ENCODE data around the gene KIAA0232. TPM values are rescaled to one million over a fixed set of nuclear protein-coding genes. Genes with fewer than 3 reads are reported as not detected.

The KIAA0232 gene
- total and polyA plus RNA-seq, 12 donors: 7.3 to 45.2 (median 27.4) TPM

DNA sequence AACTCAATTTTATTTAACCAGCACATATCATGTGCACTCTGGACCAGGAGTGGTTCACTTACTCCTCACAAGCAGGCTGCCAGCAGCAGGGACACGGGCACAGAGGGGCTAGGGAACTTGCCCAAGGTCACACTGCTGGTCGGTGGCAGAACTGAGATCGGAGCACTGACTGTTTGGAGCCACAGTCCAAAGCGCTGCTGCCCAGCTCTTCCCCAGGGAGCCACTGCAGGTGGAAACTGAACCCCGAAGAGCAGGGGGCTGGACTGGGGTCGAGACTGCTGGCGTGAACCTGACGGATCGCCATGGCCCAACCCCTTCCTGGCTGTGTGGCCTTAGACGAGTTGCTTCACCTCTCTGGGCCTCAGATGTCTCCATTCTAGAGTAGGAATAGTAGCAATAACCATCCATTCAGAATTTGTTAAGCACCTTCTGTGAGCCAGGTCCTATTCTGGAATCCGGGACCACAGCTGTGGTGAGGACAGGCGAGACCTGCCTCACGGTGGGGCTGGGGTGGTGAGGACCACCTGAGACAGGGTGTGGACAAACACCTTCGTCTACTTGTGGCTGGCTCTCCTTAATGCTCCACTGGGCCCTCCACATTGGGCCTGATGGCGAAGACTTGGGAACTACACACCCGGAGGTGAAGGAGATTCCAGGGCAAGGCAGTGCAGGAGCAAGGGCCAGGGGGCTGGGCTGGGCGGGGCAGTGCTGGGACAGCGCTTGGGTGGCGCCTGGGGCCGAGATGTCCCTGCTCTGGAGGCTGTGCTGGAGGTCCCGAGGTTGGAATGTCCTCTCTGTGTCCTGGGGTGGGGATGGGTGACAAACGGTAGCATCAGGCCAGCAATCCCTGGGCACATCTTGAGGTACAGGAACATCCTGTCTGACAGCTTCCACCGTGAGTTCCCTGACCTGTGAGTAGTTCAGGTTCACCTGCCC is 32.0 kb upstream of the KIAA0232 start:
- Histone ChIP-seq H3K4me3 (no peak overlapping the region), H3K27ac (peak overlapping the region in 1 of 5 donors; percentile 66), H3K4me1 (replicated peaks in 1 of 2) (no peaks in the 10 kb centered on the region), H3K36me3 (replicated peaks in 1 of 2) (no peaks in the 10 kb centered on the region), H3K27me3 (no peaks in the 10 kb centered on the region), H3K9me3 (replicated peaks in 1 of 3) (no peaks in the 10 kb centered on the region)
- no peak for DNase-seq
- whole genome bisulfite sequencing, 4 donors: 77 to 88% (median 84%) methylated on average over 8 to 23 of the region's 23 CpGs
- no peak for TF ChIP-seq POLR2A (IDR thresholded peaks at IDR 0.05)
- TF ChIP-seq, protein P1, sequence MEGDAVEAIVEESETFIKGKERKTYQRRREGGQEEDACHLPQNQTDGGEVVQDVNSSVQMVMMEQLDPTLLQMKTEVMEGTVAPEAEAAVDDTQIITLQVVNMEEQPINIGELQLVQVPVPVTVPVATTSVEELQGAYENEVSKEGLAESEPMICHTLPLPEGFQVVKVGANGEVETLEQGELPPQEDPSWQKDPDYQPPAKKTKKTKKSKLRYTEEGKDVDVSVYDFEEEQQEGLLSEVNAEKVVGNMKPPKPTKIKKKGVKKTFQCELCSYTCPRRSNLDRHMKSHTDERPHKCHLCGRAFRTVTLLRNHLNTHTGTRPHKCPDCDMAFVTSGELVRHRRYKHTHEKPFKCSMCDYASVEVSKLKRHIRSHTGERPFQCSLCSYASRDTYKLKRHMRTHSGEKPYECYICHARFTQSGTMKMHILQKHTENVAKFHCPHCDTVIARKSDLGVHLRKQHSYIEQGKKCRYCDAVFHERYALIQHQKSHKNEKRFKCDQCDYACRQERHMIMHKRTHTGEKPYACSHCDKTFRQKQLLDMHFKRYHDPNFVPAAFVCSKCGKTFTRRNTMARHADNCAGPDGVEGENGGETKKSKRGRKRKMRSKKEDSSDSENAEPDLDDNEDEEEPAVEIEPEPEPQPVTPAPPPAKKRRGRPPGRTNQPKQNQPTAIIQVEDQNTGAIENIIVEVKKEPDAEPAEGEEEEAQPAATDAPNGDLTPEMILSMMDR (IDR thresholded peaks at IDR 0.05): no peak
- intact Hi-C loops (cut with DNase I): no loop called here

DNA sequence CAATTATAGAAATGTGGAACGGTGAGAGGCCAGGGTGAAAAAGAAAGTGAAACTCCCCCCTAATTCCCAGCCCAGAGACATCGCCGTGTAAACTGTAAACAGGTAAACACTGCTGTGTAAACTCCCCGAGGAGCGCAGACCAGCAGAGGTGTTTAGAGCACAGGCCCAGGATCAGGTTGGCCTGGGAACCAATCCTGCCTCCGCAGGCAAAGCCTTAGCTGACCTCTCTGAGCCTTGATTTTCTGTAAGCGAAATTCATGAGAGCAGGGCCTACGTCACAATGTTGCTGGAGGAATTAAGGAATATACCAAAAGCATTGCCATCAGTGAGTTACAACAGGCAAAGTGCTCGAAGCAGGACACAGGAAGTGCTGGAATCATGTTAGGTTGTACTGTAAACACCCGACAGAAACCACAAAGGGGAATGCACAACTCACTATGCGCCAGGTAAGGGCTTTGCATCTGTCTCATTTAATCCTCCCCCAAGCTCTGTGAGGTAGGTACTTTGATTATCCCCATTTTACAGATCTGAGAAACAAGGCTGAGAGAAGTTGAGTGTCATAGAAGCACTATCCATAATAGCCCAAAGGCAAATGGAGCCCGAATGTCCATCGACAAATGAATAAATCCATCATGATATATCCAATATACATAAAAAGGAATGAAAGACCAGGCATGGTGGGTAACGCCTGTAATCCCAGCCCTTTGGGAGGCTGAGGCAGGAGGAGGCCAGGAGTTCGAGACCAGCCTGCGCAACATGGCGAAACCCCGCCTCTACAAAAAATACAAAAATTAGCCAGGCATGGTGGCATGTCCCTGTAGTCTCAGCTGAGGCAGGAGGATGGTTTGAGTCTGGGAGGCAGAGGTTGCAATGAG is 30.7 kb upstream of the KIAA0232 start:
- peak overlapping the region in 1 of 5 donors; percentile 40 for H3K27ac ChIP-seq
- WGBS, 4 donors: 71 to 90% (median 81%) methylated on average over 17 to 18 of the region's 18 CpGs

DNA sequence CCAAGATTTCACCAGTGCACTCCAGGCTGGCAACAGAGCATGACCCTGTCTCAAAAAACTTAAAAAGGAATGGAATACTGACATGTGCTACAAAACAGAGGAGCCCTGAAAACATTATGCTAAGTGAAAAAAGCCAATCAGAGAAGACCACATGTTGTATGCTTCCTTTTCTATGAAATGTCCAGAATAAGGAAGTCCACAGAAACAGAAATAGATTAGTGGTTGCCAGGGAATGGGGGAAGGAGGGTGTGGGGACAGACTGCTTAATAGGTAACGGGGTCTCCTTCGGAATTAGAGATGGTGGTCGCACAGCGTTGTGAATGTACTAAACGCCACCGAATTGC is 30.1 kb upstream of the KIAA0232 start:
- Histone ChIP-seq H3K27me3 (no peaks in the 10 kb centered on the region), H3K4me1 (replicated peaks in 1 of 2) (no peaks in the 10 kb centered on the region), H3K4me3 (no peak overlapping the region), H3K27ac (peak overlapping the region in 1 of 5 donors; percentile 74), H3K36me3 (replicated peaks in 1 of 2) (no peaks in the 10 kb centered on the region), H3K9me3 (replicated peaks in 1 of 3) (no peaks in the 10 kb centered on the region)
- TF ChIP-seq, protein P1 (IDR thresholded peaks at IDR 0.05): no peak
- TF ChIP-seq POLR2A (IDR thresholded peaks at IDR 0.05): no peak
- WGBS, 4 donors: 81 to 90% (median 81%) methylated on average over 6 of the region's 6 CpGs
- intact Hi-C loops (cut with DNase I): no loop called here
- DNase-seq: no peak

More for the DNA sequence above, 30.7 kb upstream of the KIAA0232 start:
- Histone ChIP-seq H3K4me1 (replicated peaks in 1 of 2) (no peaks in the 10 kb centered on the region), H3K27me3 (no peaks in the 10 kb centered on the region), H3K36me3 (replicated peaks in 1 of 2) (no peaks in the 10 kb centered on the region), H3K9me3 (replicated peaks in 1 of 3) (no peaks in the 10 kb centered on the region), H3K4me3 (no peak overlapping the region)
- intact Hi-C loops (cut with DNase I): no loop called here
- TF ChIP-seq POLR2A (IDR thresholded peaks at IDR 0.05): no peak
- TF ChIP-seq, protein P1 (IDR thresholded peaks at IDR 0.05): no peak
- no peak for DNase-seq

DNA sequence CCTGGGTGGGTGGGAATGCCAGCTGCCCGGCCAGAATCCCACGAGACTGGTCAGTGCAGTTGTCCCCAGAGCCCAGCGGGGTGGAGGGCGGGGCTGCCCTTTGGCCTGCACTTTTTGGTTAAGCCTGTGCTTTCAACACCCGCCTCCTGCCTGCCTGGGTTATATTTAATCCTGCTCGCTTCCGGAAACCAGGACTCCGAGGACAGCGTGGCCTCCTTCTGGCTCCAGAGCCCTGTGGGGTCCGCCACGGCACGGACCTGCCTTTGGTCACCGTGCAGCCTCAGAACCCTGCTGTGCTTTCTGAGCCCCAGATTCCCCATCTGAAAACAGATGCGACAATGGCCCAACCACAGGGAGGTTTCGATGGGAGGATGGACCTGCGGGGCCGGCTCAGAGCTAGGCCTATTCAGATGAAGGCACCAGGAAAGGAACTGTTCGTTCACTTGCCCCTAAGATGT is 29.4 kb upstream of the KIAA0232 start:
- H3K27me3 ChIP-seq: no peaks in the 10 kb centered on the region
- H3K4me1 ChIP-seq (replicated peaks in 1 of 2): no peaks in the 10 kb centered on the region
- 77 to 91% (median 83%) methylated on average over 6 to 18 of the region's 18 CpGs for WGBS, 4 donors
- intact Hi-C loops (cut with DNase I): no loop called here
- DNase-seq: peak in 2 of 7 donors; percentile 30 to 64
- no peaks in the 10 kb centered on the region for H3K9me3 ChIP-seq (replicated peaks in 1 of 3)
- H3K36me3 ChIP-seq (replicated peaks in 1 of 2): no peaks in the 10 kb centered on the region
- TF ChIP-seq, protein P1 (IDR thresholded peaks at IDR 0.05): no peak
- TF ChIP-seq POLR2A (IDR thresholded peaks at IDR 0.05): no peak
- H3K4me3 ChIP-seq: no peak overlapping the region
- H3K27ac ChIP-seq: peak overlapping the region in 1 of 5 donors; percentile 74
